Esophagus muscularis mucosa (tissue), 4 donors: ENCODE data around the gene ITPKA. TPM values are rescaled to one million over a fixed set of nuclear protein-coding genes. Genes with fewer than 3 reads are reported as not detected.

ENCODE experiments used
- DNase-seq: peaks from one replicate; pipeline ENCODE4 v3.0.0-alpha.2; 2017; ENCODE audit errors: extremely low spot score
- H3K27ac ChIP-seq, 4 donors: fragments of 200-600 bp; sonication (generic); replicated peaks in 1 of 4; 1 replicate in 3 of 4; 2 replicates in 1 of 4; pipeline ENCODE4 v1.5.1; 2016 to 2019; ENCODE audit warnings: mild to moderate bottlenecking in 1 of 4
- H3K27me3 ChIP-seq, 4 donors: fragments of 200-600 bp; sonication (generic); one replicate each; pipeline versions ENCODE4 v1.5.1 to v1.6.0; 2016 to 2019
- H3K36me3 ChIP-seq, 4 donors: fragments of 200-600 bp; sonication (generic); one replicate each; pipeline ENCODE4 v1.5.1; 2016 to 2019
- H3K4me1 ChIP-seq, 4 donors: fragments of 200-600 bp; sonication (generic); one replicate each; pipeline ENCODE4 v1.5.1; 2016 to 2019
- H3K4me3 ChIP-seq, 4 donors: fragments of 200-600 bp; sonication (generic); 1 replicate in 2 of 4; 2 replicates in 2 of 4; pipeline ENCODE4 v1.5.1; 2016 to 2019; ENCODE audit warnings: mild to moderate bottlenecking in 4 of 4, moderate library complexity in 1 of 4
- H3K9me3 ChIP-seq, 4 donors: fragments of 200-600 bp; sonication (generic); 1 replicate in 3 of 4; 2 replicates in 1 of 4; pipeline ENCODE4 v1.5.1; 2016 to 2019
- EP300 ChIP-seq: sonication (generic); formaldehyde crosslinking; IDR thresholded peaks from one replicate; pipeline ENCODE4 v1.6.1; 2017; ENCODE audit warnings: antibody characterized with exemption
- POLR2A ChIP-seq: fragments of 450-650 bp; IDR thresholded peaks from one replicate; pipeline ENCODE4 v1.6.1; 2017; ENCODE audit warnings: antibody characterized with exemption, moderate library complexity, mild to moderate bottlenecking, low read depth
- POLR2AphosphoS5 ChIP-seq, 2 donors: sonication (generic); formaldehyde crosslinking; IDR thresholded peaks; one replicate each; pipeline ENCODE4 v1.6.1; 2017; ENCODE audit warnings: antibody characterized with exemption in 2 of 2
- WGBS: methylation state at CpG from one replicate; pipeline ENCODE4 v1.1.5; 2018; 5-methylcytosine and 5-hydroxymethylcytosine counted together
- intact Hi-C: fragments of 100-400 bp; cut with DNase I; formaldehyde crosslinking; loops from one replicate; pipeline ENCODE4 v1.15.1; 2023
- total RNA-seq, 4 donors: library from RNA; depleted of rRNA; stranded (reverse); fragments of >200 nt; gene quantifications; one replicate each; pipeline versions ENCODE4 v1.1.0 to v1.2.1, GENCODE V29; 2016
- TF ChIP-seq, protein P1 (sequence below), 3 experiments: fragments of 200-600 bp in 2 of 3; fragments of 450-650 bp in 1 of 3; sonication (generic) in 2 of 3; IDR thresholded peaks; one replicate each; pipeline ENCODE4 v1.5.1; 2017 to 2019; ENCODE audit warnings: antibody characterized with exemption in 3 of 3, mild to moderate bottlenecking in 2 of 3, moderate library complexity in 1 of 3

The ITPKA gene
- total RNA-seq, 4 donors from 2014 or later = 0.83 to 2.5 (median 0.97) TPM

DNA sequence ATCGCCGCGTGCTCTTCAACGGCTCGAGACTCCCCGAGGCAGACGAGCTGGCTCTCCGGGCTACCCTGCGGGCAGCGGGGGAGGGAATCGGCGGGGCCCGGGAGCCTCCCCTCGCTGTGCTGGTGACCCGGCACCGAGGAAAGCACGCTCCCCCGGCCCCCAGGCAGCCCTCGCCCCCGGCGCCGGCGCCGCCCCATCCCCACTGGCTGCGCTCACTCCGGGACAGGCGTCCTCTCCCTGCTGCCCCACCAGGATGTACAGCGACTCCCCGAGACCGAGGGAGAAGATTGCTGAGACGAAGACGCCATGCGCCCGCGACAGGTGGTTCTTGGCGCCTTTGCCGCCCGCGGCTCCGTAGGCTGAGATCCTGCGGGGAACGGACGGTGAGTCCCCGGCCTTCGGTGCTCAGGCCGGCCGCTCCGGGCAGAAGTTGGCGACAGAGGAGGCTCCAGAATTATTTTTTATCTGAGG, 18.3 kb downstream of the ITPKA start:
- no peak overlapping the region for H3K27ac ChIP-seq
- WGBS = 4% methylated on average over 23 of the region's 49 CpGs
- TF ChIP-seq, protein P1, sequence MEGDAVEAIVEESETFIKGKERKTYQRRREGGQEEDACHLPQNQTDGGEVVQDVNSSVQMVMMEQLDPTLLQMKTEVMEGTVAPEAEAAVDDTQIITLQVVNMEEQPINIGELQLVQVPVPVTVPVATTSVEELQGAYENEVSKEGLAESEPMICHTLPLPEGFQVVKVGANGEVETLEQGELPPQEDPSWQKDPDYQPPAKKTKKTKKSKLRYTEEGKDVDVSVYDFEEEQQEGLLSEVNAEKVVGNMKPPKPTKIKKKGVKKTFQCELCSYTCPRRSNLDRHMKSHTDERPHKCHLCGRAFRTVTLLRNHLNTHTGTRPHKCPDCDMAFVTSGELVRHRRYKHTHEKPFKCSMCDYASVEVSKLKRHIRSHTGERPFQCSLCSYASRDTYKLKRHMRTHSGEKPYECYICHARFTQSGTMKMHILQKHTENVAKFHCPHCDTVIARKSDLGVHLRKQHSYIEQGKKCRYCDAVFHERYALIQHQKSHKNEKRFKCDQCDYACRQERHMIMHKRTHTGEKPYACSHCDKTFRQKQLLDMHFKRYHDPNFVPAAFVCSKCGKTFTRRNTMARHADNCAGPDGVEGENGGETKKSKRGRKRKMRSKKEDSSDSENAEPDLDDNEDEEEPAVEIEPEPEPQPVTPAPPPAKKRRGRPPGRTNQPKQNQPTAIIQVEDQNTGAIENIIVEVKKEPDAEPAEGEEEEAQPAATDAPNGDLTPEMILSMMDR (IDR thresholded peaks at IDR 0.05) = no peak
- no peak for TF ChIP-seq POLR2A
- no peak for TF ChIP-seq EP300
- TF ChIP-seq POLR2AphosphoS5 (IDR thresholded peaks at IDR 0.05) = no peak
- intact Hi-C loops = no loop called here
- H3K9me3 ChIP-seq = no peaks in the 10 kb centered on the region
- H3K27me3 ChIP-seq = peaks cover 3 to 42% (median 27%) of the 10 kb centered on the region in 4 donors
- H3K4me3 ChIP-seq = peak overlapping the region; percentile 40 to 52 (median 46)
- peaks cover 28 to 33% (median 29%) of the 10 kb centered on the region in 4 donors for H3K4me1 ChIP-seq
- H3K36me3 ChIP-seq = peaks cover 0 to 6% (median under 1%) of the 10 kb centered on the region in 4 donors
- no peak for DNase-seq

DNA sequence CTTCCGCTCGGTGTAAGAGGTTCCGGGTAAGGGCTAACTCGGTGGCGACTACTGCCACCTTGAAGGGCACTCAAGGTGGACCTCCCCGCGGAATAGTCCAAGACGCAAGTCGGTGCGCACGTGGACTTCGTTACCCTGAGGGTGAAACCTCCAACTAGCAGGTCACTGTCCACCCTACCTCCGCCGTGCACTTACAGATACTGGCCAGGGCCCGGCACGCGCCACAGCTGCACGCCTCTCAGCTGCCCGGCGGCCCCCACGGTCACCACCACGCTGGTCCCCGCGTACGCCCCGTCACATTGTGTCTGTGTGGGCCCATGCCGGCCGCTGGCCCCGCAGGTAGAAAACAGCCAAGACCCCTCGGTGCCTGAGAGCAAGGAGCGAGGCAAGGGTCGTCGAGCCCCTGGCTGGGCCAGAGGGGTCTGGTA, 18.9 kb downstream of the ITPKA start:
- intact Hi-C loops = no loop called here
- TF ChIP-seq, protein P1 (IDR thresholded peaks at IDR 0.05) = no peak
- TF ChIP-seq EP300 = no peak
- no peak for TF ChIP-seq POLR2AphosphoS5 (IDR thresholded peaks at IDR 0.05)
- no peak for TF ChIP-seq POLR2A
- DNase-seq = no peak
- no peaks in the 10 kb centered on the region for H3K9me3 ChIP-seq
- 4% methylated on average over 10 of the region's 33 CpGs for WGBS
- peaks cover 28 to 33% (median 29%) of the 10 kb centered on the region in 4 donors for H3K4me1 ChIP-seq
- no peak overlapping the region for H3K27ac ChIP-seq
- H3K27me3 ChIP-seq = peaks cover 3 to 42% (median 27%) of the 10 kb centered on the region in 4 donors
- H3K4me3 ChIP-seq = peak overlapping the region; percentile 40 to 52 (median 46)
- peaks cover 0 to 12% (median 6%) of the 10 kb centered on the region in 4 donors for H3K36me3 ChIP-seq

DNA sequence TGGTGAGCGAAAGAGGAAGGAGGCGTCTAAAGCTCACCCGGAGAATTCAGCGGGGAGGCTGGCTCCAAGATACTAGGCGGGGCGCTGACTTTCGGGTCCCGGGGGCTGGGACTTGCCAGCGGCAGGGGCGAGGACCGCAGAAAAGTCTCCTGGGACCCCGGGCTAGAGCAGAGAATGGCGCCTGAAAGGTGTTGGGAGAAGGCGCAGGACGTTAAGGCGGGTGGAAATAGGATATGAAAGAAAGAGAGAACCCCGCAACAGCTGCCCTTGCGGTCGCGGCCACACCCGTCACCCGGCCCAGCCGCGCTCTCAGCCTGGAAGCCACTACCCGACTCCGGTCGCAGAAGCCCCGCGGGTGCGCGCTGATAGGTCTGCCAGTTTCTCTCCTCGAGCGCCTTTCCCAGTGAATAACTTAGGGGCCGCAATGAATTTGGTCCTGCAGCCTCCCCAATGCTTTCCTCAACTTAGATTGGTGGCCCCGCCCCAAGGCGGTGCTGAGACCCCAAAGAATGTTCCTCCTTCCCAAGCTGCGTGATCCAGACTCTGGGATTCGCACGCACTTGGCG, 19.3 kb downstream of the ITPKA start:
- TF ChIP-seq POLR2AphosphoS5 (IDR thresholded peaks at IDR 0.05) (no peak), EP300 (no peak), POLR2A (no peak)
- TF ChIP-seq, protein P1 (IDR thresholded peaks at IDR 0.05) = no peak
- peaks cover 28 to 33% (median 29%) of the 10 kb centered on the region in 4 donors for H3K4me1 ChIP-seq
- WGBS = 2% methylated on average over 23 of the region's 40 CpGs
- peak overlapping the region; percentile 40 to 52 (median 46) for H3K4me3 ChIP-seq
- no peak for DNase-seq
- H3K27me3 ChIP-seq = peaks cover 3 to 42% (median 27%) of the 10 kb centered on the region in 4 donors
- intact Hi-C loops = no loop called here
- no peaks in the 10 kb centered on the region for H3K9me3 ChIP-seq
- H3K27ac ChIP-seq = no peak overlapping the region
- H3K36me3 ChIP-seq = peaks cover 0 to 17% (median 9%) of the 10 kb centered on the region in 4 donors

DNA sequence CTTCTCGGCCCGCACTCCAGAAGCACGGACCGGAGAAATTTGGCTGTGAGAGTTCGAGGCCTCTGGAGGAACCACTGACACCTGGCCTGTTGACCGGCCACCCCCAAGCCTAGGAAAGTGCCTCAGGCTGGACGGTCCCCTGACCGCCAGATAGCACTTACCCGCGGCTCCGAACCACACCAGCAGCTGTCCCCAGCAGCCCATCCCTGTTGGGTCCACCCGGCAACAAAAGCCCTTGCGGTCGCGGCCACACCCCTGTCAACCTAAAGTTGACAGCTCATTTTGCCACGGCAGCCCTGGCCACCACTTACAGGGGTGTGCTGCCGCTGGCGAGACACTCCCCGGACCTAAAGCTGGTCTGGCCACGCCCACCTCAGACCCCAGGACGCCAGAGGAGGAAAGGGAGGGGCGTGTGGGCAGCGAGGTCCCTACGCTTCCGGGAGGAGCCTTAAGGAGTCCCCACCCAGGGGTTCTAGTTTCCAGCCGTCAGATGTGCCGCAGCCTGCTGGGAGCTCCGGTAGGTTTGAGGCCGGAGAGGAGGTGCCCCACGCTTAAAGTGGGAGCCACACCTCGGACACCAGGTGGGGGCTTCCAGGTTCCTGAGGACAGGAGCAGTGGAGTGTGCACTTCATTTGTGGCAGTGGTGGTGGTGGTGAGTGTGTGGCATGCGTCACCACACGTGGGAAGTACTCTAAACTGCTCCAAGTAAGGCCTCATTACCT, 20.0 kb downstream of the ITPKA start, which contains the start of gene LTK:
Gene LTK, minus strand, starts transcription at position 322 of the 722 bp plus-strand sequence. Its CDS starts 118 bp downstream, at position 204.
- DNase-seq = no peak
- intact Hi-C loops = no loop called here
- Histone ChIP-seq H3K27ac (no peak within 1 kb of the TSS), H3K4me3 (peak within 1 kb of the TSS; percentile 40 to 52 (median 46)), H3K27me3 (peaks cover 3 to 42% (median 27%) of the 10 kb centered on the region in 4 donors), H3K4me1 (peaks cover 28 to 33% (median 29%) of the 10 kb centered on the region in 4 donors), H3K36me3 (peaks cover 0 to 21% (median 10%) of the 10 kb centered on the region in 4 donors), H3K9me3 (no peaks in the 10 kb centered on the region)
- WGBS = 22% methylated on average over 7 of the region's 33 CpGs
- TF ChIP-seq, protein P1 (IDR thresholded peaks at IDR 0.05) = no peak
- TF ChIP-seq EP300 (no peak), POLR2A (no peak), POLR2AphosphoS5 (IDR thresholded peaks at IDR 0.05) (no peak)
